Measurements from ENCODE around the gene PDLIM7.
A peak's percentile ranks its signal among the peaks of the same experiment; 100 is the strongest.
"Not testable (repeated sequence)": the region's sequence is repeated elsewhere in the genome, so short reads cannot be mapped to it uniquely, and the experiment has no call there.

Gene PDLIM7, protein sequence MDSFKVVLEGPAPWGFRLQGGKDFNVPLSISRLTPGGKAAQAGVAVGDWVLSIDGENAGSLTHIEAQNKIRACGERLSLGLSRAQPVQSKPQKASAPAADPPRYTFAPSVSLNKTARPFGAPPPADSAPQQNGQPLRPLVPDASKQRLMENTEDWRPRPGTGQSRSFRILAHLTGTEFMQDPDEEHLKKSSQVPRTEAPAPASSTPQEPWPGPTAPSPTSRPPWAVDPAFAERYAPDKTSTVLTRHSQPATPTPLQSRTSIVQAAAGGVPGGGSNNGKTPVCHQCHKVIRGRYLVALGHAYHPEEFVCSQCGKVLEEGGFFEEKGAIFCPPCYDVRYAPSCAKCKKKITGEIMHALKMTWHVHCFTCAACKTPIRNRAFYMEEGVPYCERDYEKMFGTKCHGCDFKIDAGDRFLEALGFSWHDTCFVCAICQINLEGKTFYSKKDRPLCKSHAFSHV

GRCh38 chr5:177497292-177498012 is at the start of gene PDLIM7:
TSS of gene PDLIM7 (minus strand) at chr5:177497604. CDS start at chr5:177496512, 1,092 bp downstream.
- H3K9me3 ChIP-seq: no peaks in the 10 kb centered on the region
- H3K4me1 ChIP-seq: peaks cover 25% of the 10 kb centered on the region
- no peaks in the 10 kb centered on the region for H3K27me3 ChIP-seq (ENCODE audit: low read depth)
- peak; percentile 93 to 97 for DNase-seq (ENCODE audit: low spot score in 2 of 2)
- H3K4me3 ChIP-seq: peak within 1 kb of the TSS; percentile 71
- in situ Hi-C loops (cut with MboI; ENCODE audit: low sequenced_read_pairs): no loop called here
- peaks cover 28% of the 10 kb centered on the region for H3K36me3 ChIP-seq (replicated peaks)

- DNase-seq (ENCODE audit: low spot score in 2 of 2): peak; percentile 32 to 39
Observed at GRCh38 chr5:177546258-177546741, 48.9 kb upstream of the PDLIM7 start.

DNA sequence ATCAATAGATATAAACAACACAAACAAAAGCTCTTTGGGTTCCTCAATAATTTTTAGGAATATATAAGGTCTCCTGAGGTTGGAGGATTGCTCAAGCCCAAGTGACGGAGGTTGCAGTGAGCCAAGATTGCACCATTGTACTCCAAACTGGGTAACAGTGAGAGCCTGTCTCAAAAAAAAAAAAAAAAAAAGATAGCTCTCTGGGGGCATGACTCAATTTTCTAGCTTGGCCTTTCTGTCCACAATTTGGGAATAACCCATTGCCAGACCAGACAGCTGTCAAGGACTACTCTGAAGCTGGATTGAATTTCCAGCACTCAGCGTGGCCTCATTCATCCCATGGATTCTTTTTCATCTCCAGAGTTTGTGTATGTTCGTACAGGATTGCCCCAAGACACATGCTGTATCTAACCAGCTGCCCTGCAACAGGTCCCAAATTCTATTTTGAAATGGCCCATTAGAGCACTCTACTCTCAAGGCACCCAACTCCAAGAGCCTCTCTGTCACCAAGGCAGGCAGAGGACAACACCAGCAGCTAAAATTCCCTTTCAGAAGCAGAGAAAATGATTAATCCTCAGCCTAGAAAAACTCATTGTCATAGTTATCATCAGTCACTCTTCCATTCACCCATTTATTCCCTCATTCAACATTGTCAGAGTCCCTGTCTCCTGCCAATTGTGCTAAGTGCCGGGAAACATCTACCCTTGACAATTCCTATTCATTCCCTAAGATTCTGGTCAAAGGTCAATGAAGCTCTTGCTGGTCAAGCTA is 48.3 kb upstream of the PDLIM7 start:
- H3K4me1 ChIP-seq: peaks cover 15% of the 10 kb centered on the region
- no peak overlapping the region for H3K4me3 ChIP-seq
- DNase-seq (ENCODE audit: low spot score in 2 of 2): no peak
- no peaks in the 10 kb centered on the region for H3K27me3 ChIP-seq (ENCODE audit: low read depth)
- in situ Hi-C loops (cut with MboI; ENCODE audit: low sequenced_read_pairs): no loop called here
- H3K36me3 ChIP-seq (replicated peaks): peaks cover 18% of the 10 kb centered on the region
- no peaks in the 10 kb centered on the region for H3K9me3 ChIP-seq

More at GRCh38 chr5:177546258-177546741, 48.9 kb upstream of the PDLIM7 start:
- in situ Hi-C loops (cut with MboI; ENCODE audit: low sequenced_read_pairs): no loop called here
- Histone ChIP-seq H3K9me3 (no peaks in the 10 kb centered on the region), H3K4me3 (no peak overlapping the region), H3K36me3 (replicated peaks) (peaks cover 18% of the 10 kb centered on the region), H3K27me3 (ENCODE audit: low read depth) (no peaks in the 10 kb centered on the region), H3K4me1 (peaks cover 15% of the 10 kb centered on the region)

- Histone ChIP-seq H3K9me3 (no peaks in the 10 kb centered on the region), H3K36me3 (replicated peaks) (peaks cover 24% of the 10 kb centered on the region), H3K4me3 (no peak overlapping the region), H3K4me1 (peaks cover 15% of the 10 kb centered on the region), H3K27me3 (ENCODE audit: low read depth) (no peaks in the 10 kb centered on the region)
- DNase-seq (ENCODE audit: low spot score in 2 of 2): no peak
- in situ Hi-C loops (cut with MboI; ENCODE audit: low sequenced_read_pairs): no loop called here
Observed at GRCh38 chr5:177542816-177543465, 45.5 kb upstream of the PDLIM7 start.

DNA sequence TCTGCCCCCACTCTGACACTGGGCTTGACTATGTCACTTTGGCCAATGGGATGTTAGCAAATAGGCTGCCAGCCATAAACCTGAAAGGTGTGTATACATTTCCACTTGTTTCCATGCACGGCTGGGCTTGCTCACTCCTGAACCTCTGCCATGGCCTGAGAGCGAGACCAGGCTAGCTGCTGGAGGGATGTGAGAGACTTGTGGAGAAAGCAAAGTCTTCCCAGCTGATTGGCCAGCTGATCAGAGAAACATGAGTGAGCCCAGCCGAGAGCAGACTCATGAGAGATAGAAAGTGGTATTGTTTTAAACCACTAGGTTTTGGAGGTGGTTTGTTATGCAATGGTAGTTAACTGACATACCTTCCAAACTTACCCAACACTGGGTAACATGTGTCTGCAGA is 43.0 kb upstream of the PDLIM7 start:
- Histone ChIP-seq H3K36me3 (replicated peaks) (peaks cover 39% of the 10 kb centered on the region), H3K27me3 (ENCODE audit: low read depth) (no peaks in the 10 kb centered on the region), H3K4me3 (no peak overlapping the region), H3K4me1 (peaks cover 7% of the 10 kb centered on the region; the same call in 1 of the 2 replicates), H3K9me3 (no peaks in the 10 kb centered on the region)
- in situ Hi-C loops (cut with MboI; ENCODE audit: low sequenced_read_pairs): no loop called here
- no peak for DNase-seq (ENCODE audit: low spot score in 2 of 2)

DNA sequence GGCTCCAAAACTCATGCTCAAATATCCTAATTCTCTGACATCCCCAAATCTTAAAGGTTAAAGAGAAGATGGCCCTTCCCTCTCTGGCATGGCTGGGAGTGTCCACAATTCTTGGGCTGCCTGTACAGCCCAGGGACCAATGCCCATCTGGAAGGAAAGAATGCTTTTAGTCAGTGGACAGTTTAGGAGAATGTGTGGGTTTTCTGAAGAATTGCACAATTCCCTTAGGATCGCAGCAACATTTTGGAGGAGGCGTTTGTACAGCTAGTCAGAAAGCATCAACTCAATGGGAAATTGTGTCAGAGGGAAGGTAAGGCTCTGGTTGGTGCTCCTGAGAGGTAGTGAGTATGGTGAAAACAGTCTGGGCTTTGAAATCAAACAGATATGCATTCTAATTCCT is 42.0 kb upstream of the PDLIM7 start:
- no peaks in the 10 kb centered on the region for H3K27me3 ChIP-seq (ENCODE audit: low read depth)
- H3K9me3 ChIP-seq: no peaks in the 10 kb centered on the region
- DNase-seq (ENCODE audit: low spot score in 2 of 2): no peak
- H3K36me3 ChIP-seq (replicated peaks): peaks cover 45% of the 10 kb centered on the region
- in situ Hi-C loops (cut with MboI; ENCODE audit: low sequenced_read_pairs): no loop called here
- H3K4me3 ChIP-seq: no peak overlapping the region
- H3K4me1 ChIP-seq: peaks cover 7% of the 10 kb centered on the region; the same call in 1 of the 2 replicates

- DNase-seq (ENCODE audit: low spot score in 2 of 2): no peak
- peaks cover 7% of the 10 kb centered on the region; the same call in 1 of the 2 replicates for H3K4me1 ChIP-seq
- H3K9me3 ChIP-seq: no peaks in the 10 kb centered on the region
- H3K36me3 ChIP-seq (replicated peaks): peaks cover 46% of the 10 kb centered on the region
- H3K27me3 ChIP-seq (ENCODE audit: low read depth): no peaks in the 10 kb centered on the region
- in situ Hi-C loops (cut with MboI; ENCODE audit: low sequenced_read_pairs): no loop called here
- H3K4me3 ChIP-seq: no peak overlapping the region
Observed at GRCh38 chr5:177538876-177539275, 41.5 kb upstream of the PDLIM7 start.

DNA sequence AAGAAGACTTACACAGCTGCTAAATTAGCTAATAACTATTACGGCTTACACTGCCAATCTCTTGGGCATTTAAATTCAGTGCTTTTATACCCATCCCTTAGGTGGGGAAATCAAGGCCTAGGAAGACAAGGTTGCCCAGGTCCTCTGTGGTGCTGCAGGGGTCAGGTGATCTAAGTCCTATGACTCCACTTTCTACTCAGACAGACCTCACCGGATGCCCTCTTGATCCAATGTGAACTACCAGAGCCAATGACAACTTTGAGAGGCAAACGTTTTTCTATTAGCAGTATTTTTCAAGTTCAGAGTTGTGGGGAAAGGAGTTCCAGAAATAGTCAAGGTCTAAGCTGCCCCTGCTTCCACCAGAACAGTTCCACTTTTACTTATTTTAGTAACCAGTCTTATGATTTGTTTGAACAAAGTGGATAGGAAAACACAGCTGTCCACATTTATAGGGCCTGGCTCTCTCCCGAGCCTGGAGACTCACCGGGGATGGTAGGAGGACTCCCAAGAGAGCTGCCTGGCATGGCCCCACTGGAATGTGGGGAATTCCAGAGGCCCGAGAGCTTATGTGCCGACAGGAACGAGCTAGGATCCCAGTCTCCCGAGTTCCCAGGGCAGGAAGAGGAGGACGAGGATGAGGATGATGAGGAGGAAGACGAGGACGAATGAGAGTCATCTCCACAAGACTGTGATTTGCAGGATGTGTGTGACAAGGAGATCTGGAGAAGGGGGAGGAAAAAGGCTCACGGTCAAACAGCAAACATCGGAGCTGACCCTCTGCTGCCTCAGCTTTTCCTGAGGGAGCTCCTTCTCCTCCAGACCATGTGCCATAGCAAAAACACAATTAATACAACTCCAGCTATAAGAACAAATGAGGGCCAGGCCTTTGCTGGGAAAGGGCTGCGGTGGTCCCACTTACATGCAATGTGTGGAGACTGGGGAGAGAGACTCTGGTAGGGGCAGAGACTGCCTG is 40.3 kb upstream of the PDLIM7 start:
- Histone ChIP-seq H3K36me3 (replicated peaks) (peaks cover 46% of the 10 kb centered on the region), H3K27me3 (ENCODE audit: low read depth) (no peaks in the 10 kb centered on the region), H3K9me3 (no peaks in the 10 kb centered on the region), H3K4me3 (no peak overlapping the region), H3K4me1 (no peaks in the 10 kb centered on the region)
- in situ Hi-C loops (cut with MboI; ENCODE audit: low sequenced_read_pairs): no loop called here
- DNase-seq (ENCODE audit: low spot score in 2 of 2): no peak

- peaks cover 45% of the 10 kb centered on the region for H3K36me3 ChIP-seq (replicated peaks)
- H3K27me3 ChIP-seq (ENCODE audit: low read depth): no peaks in the 10 kb centered on the region
- in situ Hi-C loops (cut with MboI; ENCODE audit: low sequenced_read_pairs): no loop called here
- H3K9me3 ChIP-seq: no peaks in the 10 kb centered on the region
- H3K4me3 ChIP-seq: no peak overlapping the region
- DNase-seq (ENCODE audit: low spot score in 2 of 2): no peak
- no peaks in the 10 kb centered on the region for H3K4me1 ChIP-seq
Observed at GRCh38 chr5:177536386-177536785, 39.0 kb upstream of the PDLIM7 start.

DNA sequence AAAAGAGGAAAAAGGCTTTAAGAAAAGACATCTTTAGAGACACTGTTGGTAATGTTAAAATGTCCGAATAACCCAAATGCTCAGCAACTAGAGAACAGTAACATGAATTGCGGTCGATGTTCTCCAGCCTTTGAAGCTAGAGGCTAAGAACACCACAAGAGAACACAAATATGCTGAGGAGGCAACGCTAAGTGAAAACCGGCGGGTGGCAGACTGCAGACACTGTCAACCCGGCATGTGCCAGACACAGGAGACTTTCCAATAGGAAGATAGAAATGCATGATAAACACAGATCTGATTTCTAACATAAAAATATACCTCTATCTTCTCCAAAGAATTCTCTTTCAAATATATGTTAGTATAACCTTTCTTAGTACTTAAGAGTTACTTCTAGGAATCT is 37.7 kb upstream of the PDLIM7 start:
- in situ Hi-C loops (cut with MboI; ENCODE audit: low sequenced_read_pairs): no loop called here
- no peaks in the 10 kb centered on the region for H3K4me1 ChIP-seq
- no peak for DNase-seq (ENCODE audit: low spot score in 2 of 2)
- no peaks in the 10 kb centered on the region for H3K9me3 ChIP-seq
- H3K36me3 ChIP-seq (replicated peaks): peaks cover 50% of the 10 kb centered on the region
- no peak overlapping the region for H3K4me3 ChIP-seq
- no peaks in the 10 kb centered on the region for H3K27me3 ChIP-seq (ENCODE audit: low read depth)

DNA sequence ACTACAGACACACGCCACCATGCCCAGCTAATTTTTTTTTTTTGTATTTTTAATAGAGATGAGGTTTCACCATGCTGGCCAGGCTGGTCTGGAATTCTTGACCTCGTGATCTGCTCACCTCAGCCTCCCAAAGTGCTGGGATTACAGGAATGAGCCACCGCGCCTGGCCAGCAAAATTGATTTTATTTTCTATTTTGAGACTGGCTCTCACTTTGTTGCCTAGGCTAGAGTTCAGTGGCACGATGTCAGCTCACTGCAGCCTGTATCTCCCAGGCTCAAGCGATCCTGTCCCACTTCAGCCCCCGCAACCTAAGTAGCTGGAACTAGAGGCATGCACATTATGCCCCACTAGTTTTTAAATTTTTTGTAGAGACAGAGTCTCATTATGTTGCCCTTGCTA is 37.0 kb upstream of the PDLIM7 start:
- H3K4me1 ChIP-seq; DNase-seq (ENCODE audit: low spot score in 2 of 2); H3K4me3 ChIP-seq; in situ Hi-C loops (cut with MboI; ENCODE audit: low sequenced_read_pairs); H3K9me3 ChIP-seq; H3K27me3 ChIP-seq (ENCODE audit: low read depth): not testable (repeated sequence)
- peaks cover 55% of the 10 kb centered on the region for H3K36me3 ChIP-seq (replicated peaks)

- Histone ChIP-seq H3K4me3 (no peak overlapping the region), H3K27me3 (ENCODE audit: low read depth) (no peaks in the 10 kb centered on the region), H3K4me1 (no peaks in the 10 kb centered on the region), H3K9me3 (no peaks in the 10 kb centered on the region), H3K36me3 (replicated peaks) (peaks cover 42% of the 10 kb centered on the region)
- DNase-seq (ENCODE audit: low spot score in 2 of 2): no peak
- in situ Hi-C loops (cut with MboI; ENCODE audit: low sequenced_read_pairs): no loop called here
Observed at GRCh38 chr5:177531209-177531940, 34.0 kb upstream of the PDLIM7 start.
